ENCODE data around the gene ARHGEF3. TPM values are rescaled to one million over a fixed set of nuclear protein-coding genes. Genes with fewer than 3 reads are reported as not detected.

ARHGEF3 gene
- total RNA-seq, 1 experiment from 2014 or later: 9.5 TPM

- in situ Hi-C loops (cut with HindIII; ENCODE audit: low pct_unique_long_range_greater_than_20kb, low sequenced_read_pairs): no loop called here
- peak; percentile 82 for DNase-seq (ENCODE audit: low read depth, low spot score)
Observed at GRCh38 chr3:56682462-56683121, 119.2 kb downstream of the ARHGEF3 start.

GRCh38 chr3:56681984-56682461 is 119.7 kb downstream of the ARHGEF3 start:
- no peak for DNase-seq (ENCODE audit: low read depth, low spot score)
- in situ Hi-C loops (cut with HindIII; ENCODE audit: low pct_unique_long_range_greater_than_20kb, low sequenced_read_pairs): no loop called here

- DNase-seq (ENCODE audit: low read depth, low spot score): no peak
- in situ Hi-C loops (cut with HindIII; ENCODE audit: low pct_unique_long_range_greater_than_20kb, low sequenced_read_pairs): no loop called here
Observed at GRCh38 chr3:56680054-56680580, 121.6 kb downstream of the ARHGEF3 start.

Other genes with a start within 250 kb of the ARHGEF3 start
- gene CCDC66, start 244.8 kb downstream of the ARHGEF3 start, total RNA-seq (2014; rRNA removed; shearing (Covaris generic)): 18.4 and 24.7 TPM in 2 replicates
- 55.2 and 70.3 TPM in 2 replicates for gene TASOR, start 118.7 kb downstream of the ARHGEF3 start, total RNA-seq (2014; rRNA removed; shearing (Covaris generic))